Peyer's patch (tissue), 4 donors: ENCODE data around the gene NDUFC1.

Experiments used
- CTCF ChIP-seq, 6 experiments: fragments of 450-650 bp in 4 of 6; fragments of 200-600 bp in 2 of 6; sonication (generic) in 1 of 6; IDR thresholded peaks; one replicate each; pipeline ENCODE4 v1.5.1; 2017 to 2019; ENCODE audit warnings: antibody characterized with exemption in 6 of 6, mild to moderate bottlenecking in 3 of 6, moderate library complexity in 1 of 6
- POLR2A ChIP-seq, 2 donors: fragments of 450-650 bp; IDR thresholded peaks; one replicate each; pipeline ENCODE4 v1.5.1; 2017; ENCODE audit warnings: antibody characterized with exemption in 2 of 2, mild to moderate bottlenecking in 2 of 2, moderate library complexity in 2 of 2

- TF ChIP-seq CTCF (IDR thresholded peaks at IDR 0.05) = no peak
- TF ChIP-seq POLR2A (IDR thresholded peaks at IDR 0.05) = no peak
Observed at GRCh38 chr4:139331185-139331584, 28.9 kb upstream of the NDUFC1 start.
